ENCODE measurements around the gene PYGO1.
A peak's percentile ranks its signal among the peaks of the same experiment; 100 is the strongest.
"Not testable (repeated sequence)": the region's sequence is repeated elsewhere in the genome, so short reads cannot be mapped to it uniquely, and the experiment has no call there.

Gene PYGO1

GRCh38 chr15:55588070-55588814 is at the start of gene PYGO1:
Gene PYGO1 (minus strand): TSS chr15:55588345. CDS start chr15:55587883, 462 bp downstream.
- peak; percentile 54 for DNase-seq (ENCODE audit: low read depth)

GRCh38 chr15:55637086-55637485 is 48.9 kb upstream of the PYGO1 start:
- no peak for DNase-seq (ENCODE audit: low read depth)

- no peak for DNase-seq (ENCODE audit: low read depth)
These were observed 45.6 kb upstream of the PYGO1 start for GRCh38 chr15:55633731-55634130.

- no peak for DNase-seq (ENCODE audit: low read depth)
These were observed 44.3 kb upstream of the PYGO1 start for GRCh38 chr15:55632434-55632833.

GRCh38 chr15:55630858-55631257 is 42.7 kb upstream of the PYGO1 start:
- DNase-seq (ENCODE audit: low read depth) = no peak

- DNase-seq (ENCODE audit: low read depth) = peak; percentile 7
These were observed 40.2 kb upstream of the PYGO1 start for GRCh38 chr15:55628369-55628730.

GRCh38 chr15:55627730-55628368 is 39.7 kb upstream of the PYGO1 start:
- DNase-seq (ENCODE audit: low read depth) = peak; percentile 95

- DNase-seq (ENCODE audit: low read depth) = no peak
These were observed 31.6 kb upstream of the PYGO1 start for GRCh38 chr15:55619783-55620182.

- no peak for DNase-seq (ENCODE audit: low read depth)
These were observed 30.2 kb upstream of the PYGO1 start for GRCh38 chr15:55618387-55618786.

- no peak for DNase-seq (ENCODE audit: low read depth)
These were observed 27.3 kb upstream of the PYGO1 start for GRCh38 chr15:55615445-55615844.

- DNase-seq (ENCODE audit: low read depth) = no peak
These were observed 25.6 kb upstream of the PYGO1 start for GRCh38 chr15:55613727-55614126.

GRCh38 chr15:55606214-55606613 is 18.1 kb upstream of the PYGO1 start:
- no peak for DNase-seq (ENCODE audit: low read depth)

- DNase-seq (ENCODE audit: low read depth) = no peak
These were observed 13.2 kb upstream of the PYGO1 start for GRCh38 chr15:55601374-55601773.

- DNase-seq (ENCODE audit: low read depth) = no peak
These were observed 11.3 kb upstream of the PYGO1 start for GRCh38 chr15:55599439-55599838.

- DNase-seq (ENCODE audit: low read depth) = not testable (repeated sequence)
These were observed 4.9 kb upstream of the PYGO1 start for GRCh38 chr15:55593019-55593418.

- no peak for DNase-seq (ENCODE audit: low read depth)
These were observed 2.6 kb upstream of the PYGO1 start for GRCh38 chr15:55590788-55591187.

GRCh38 chr15:55589287-55589686 is 1.1 kb upstream of the PYGO1 start:
- no peak for DNase-seq (ENCODE audit: low read depth)

GRCh38 chr15:55588815-55589115 is 620 bp upstream of the PYGO1 start:
- no peak for DNase-seq (ENCODE audit: low read depth)

GRCh38 chr15:55587321-55588069 is 650 bp downstream of the PYGO1 start:
- peak; percentile 40 for DNase-seq (ENCODE audit: low read depth)

GRCh38 chr15:55586808-55587207 is 1.3 kb downstream of the PYGO1 start:
- DNase-seq (ENCODE audit: low read depth) = no peak

GRCh38 chr15:55576943-55577342 is 11.2 kb downstream of the PYGO1 start:
- no peak for DNase-seq (ENCODE audit: low read depth)

- no peak for DNase-seq (ENCODE audit: low read depth)
These were observed 14.0 kb downstream of the PYGO1 start for GRCh38 chr15:55574096-55574495.

GRCh38 chr15:55573224-55573623 is 14.9 kb downstream of the PYGO1 start:
- DNase-seq (ENCODE audit: low read depth) = no peak

All from amniotic epithelial cell (primary cell).